ENCODE results near the gene HINT2. TPM values are rescaled to one million over a fixed set of nuclear protein-coding genes. Genes with fewer than 3 reads are reported as not detected.

The HINT2 gene
- total RNA-seq, 1 donor from 2014 or later, result 32.6 TPM

DNA sequence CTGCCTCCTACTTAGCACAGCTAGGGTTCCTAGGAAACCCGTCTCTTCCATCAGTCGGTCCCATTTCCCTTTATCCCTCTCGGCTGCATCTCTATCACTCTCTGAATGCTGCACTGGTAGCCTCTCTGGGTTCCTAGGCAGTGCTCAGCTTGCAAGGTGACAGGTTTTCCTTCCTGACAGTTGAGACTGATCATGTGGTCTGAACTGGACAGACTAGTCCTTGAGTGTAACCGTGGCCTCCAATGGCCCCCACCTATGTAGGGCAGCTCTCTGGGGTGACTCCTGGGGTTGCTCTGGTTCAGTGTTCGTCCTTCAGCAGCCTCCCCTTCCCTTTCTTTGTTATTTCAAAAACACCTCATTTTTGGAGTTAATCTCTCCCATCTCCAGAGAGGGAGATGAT, 18.0 kb upstream of the HINT2 start:
- peaks cover 48% of the 10 kb centered on the region for H3K4me1 ChIP-seq
- H3K4me3 ChIP-seq, result no peak overlapping the region
- intact Hi-C loops (cut with DNase I), result no loop called here
- no peak for ATAC-seq
- no peak for DNase-seq
- TF ChIP-seq, protein P1, sequence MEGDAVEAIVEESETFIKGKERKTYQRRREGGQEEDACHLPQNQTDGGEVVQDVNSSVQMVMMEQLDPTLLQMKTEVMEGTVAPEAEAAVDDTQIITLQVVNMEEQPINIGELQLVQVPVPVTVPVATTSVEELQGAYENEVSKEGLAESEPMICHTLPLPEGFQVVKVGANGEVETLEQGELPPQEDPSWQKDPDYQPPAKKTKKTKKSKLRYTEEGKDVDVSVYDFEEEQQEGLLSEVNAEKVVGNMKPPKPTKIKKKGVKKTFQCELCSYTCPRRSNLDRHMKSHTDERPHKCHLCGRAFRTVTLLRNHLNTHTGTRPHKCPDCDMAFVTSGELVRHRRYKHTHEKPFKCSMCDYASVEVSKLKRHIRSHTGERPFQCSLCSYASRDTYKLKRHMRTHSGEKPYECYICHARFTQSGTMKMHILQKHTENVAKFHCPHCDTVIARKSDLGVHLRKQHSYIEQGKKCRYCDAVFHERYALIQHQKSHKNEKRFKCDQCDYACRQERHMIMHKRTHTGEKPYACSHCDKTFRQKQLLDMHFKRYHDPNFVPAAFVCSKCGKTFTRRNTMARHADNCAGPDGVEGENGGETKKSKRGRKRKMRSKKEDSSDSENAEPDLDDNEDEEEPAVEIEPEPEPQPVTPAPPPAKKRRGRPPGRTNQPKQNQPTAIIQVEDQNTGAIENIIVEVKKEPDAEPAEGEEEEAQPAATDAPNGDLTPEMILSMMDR (IDR thresholded peaks at IDR 0.05), result no peak
- H3K27me3 ChIP-seq (ENCODE audit: low read depth), result no peaks in the 10 kb centered on the region
- H3K36me3 ChIP-seq, result no peaks in the 10 kb centered on the region
- H3K27ac ChIP-seq, result peak overlapping the region; percentile 65
- no peaks in the 10 kb centered on the region for H3K9me3 ChIP-seq

DNA sequence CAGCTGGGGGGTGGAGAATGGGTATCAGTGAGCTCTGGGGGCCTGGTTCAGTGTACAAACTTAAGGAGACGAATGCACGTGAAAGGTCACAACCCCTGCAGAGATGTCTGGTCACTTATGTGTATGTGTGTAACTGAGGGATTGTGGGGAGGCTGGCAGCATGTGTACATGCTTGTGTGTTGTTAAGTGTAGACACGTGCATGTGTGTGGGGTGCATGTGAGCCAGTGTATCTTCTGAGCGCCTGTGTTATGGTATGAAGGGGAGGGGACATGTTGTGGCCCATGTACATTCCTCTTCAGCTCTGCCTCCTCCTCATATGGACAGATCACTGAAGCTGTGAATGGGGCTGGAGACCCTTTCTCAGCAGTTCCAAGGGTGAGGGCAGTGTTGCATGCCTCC, 16.2 kb upstream of the HINT2 start:
- H3K9me3 ChIP-seq, result no peaks in the 10 kb centered on the region
- no peak overlapping the region for H3K27ac ChIP-seq
- H3K4me3 ChIP-seq, result no peak overlapping the region
- TF ChIP-seq, protein P1 (IDR thresholded peaks at IDR 0.05), result no peak
- intact Hi-C loops (cut with DNase I), result no loop called here
- ATAC-seq (no peak), DNase-seq (no peak)
- H3K36me3 ChIP-seq, result no peaks in the 10 kb centered on the region
- H3K4me1 ChIP-seq, result peaks cover 48% of the 10 kb centered on the region
- no peaks in the 10 kb centered on the region for H3K27me3 ChIP-seq (ENCODE audit: low read depth)

DNA sequence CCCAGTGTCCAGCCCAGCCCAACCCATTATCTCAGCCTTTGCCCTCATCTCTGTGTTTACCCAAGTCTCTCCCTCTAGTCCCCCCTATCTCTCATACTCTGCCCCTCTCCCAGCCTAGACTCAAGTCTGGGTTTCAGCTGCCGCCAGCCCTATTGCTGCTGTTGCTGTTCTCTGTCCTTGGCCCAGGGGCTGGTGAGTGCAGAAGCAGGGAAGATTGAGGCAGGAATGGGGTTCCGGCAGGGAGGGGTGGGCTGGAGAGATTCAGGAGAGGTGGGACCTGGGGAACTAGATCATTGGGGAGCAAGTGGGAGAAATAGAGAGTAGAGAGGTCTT, 14.9 kb upstream of the HINT2 start:
- DNase-seq (no peak), ATAC-seq (no peak)
- intact Hi-C loops (cut with DNase I), result no loop called here
- no peaks in the 10 kb centered on the region for H3K9me3 ChIP-seq
- peaks cover 40% of the 10 kb centered on the region for H3K4me1 ChIP-seq
- no peaks in the 10 kb centered on the region for H3K36me3 ChIP-seq
- peak overlapping the region; percentile 92 for H3K27ac ChIP-seq
- TF ChIP-seq, protein P1 (IDR thresholded peaks at IDR 0.05), result no peak
- peak overlapping the region; percentile 72 for H3K4me3 ChIP-seq
- no peaks in the 10 kb centered on the region for H3K27me3 ChIP-seq (ENCODE audit: low read depth)

DNA sequence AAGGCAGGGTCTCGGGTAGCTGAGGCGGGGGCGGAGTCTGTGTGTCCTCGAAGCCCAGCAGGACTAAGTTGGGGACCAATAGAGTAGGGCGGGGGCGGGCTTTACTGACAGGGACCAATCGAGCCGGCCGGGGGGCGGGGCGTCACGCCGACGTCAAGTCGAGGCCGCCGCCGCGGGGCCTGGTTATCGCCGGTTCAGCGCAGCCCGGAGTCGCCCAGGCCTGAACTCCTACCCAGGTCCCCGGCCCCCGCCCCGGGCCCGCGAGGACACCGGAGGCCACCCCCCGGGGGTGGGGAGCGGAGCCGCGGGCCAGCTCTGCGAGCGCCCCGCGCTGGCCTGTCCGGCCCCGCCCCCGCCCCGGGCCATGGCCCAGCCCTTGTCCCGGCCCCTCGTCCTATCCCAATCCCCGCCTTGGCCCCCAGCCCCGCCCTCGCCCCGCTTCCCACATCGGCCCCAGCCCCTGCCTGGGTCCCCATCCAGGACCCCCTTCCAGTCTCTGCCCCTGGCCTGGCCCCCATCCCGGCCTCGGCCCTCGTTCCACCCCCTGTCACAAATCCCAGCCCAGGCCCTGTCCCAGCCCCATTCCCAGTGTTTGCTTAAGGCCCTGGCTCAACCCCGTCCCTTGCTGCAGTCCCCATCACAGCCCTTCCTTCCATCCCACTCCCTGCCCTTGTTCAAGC, 14.4 kb upstream of the HINT2 start, which contains the start of gene TMEM8B:
Gene TMEM8B (plus strand): TSS at position 145 of the 680 bp plus-strand sequence. CDS start 220 bp downstream, at position 365.
- peak within 1 kb of the TSS; percentile 92 for H3K27ac ChIP-seq

DNA sequence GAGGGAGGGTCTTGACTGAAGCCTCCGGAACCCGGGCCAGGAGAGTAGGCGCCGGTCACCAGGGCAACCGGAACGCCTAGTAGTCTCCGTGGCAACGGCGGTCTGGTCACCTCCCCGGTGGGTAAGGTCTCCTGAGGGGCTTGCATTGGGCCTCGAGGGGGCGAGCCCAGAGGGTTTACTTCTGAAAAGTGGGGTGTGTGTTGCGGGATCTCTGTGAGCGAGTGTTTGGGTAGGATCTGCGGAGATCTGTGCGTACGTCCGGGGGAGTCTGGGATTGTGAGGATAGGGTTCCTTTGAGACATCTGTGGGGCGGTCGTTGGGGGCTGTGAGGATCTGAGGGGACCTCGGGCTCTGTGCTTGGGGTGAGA, 13.9 kb upstream of the HINT2 start, which contains the start of gene FAM221B:
Gene FAM221B (minus strand): TSS at position 17 of the 368 bp plus-strand sequence. CDS start 2,571 bp downstream, outside the sequence.
- H3K9me3 ChIP-seq, result no peaks in the 10 kb centered on the region
- H3K27ac ChIP-seq, result peak within 1 kb of the TSS; percentile 92
- ATAC-seq (peak in 1 of 2 donors; percentile 5), DNase-seq (peak; percentile 67)
- TF ChIP-seq, protein P1 (IDR thresholded peaks at IDR 0.05), result no peak
- H3K36me3 ChIP-seq, result no peaks in the 10 kb centered on the region
- no peaks in the 10 kb centered on the region for H3K27me3 ChIP-seq (ENCODE audit: low read depth)
- peaks cover 32% of the 10 kb centered on the region for H3K4me1 ChIP-seq
- intact Hi-C loops (cut with DNase I), result no loop called here
- H3K4me3 ChIP-seq, result peak within 1 kb of the TSS; percentile 72

More for the DNA sequence above, 14.4 kb upstream of the HINT2 start, which contains the start of gene TMEM8B:
- no peaks in the 10 kb centered on the region for H3K36me3 ChIP-seq
- TF ChIP-seq, protein P1 (IDR thresholded peaks at IDR 0.05), result no peak
- ATAC-seq (peak; percentile 92 to 95), DNase-seq (peak; percentile 99)
- H3K4me1 ChIP-seq, result peaks cover 35% of the 10 kb centered on the region
- H3K9me3 ChIP-seq, result no peaks in the 10 kb centered on the region
- H3K4me3 ChIP-seq, result peak within 1 kb of the TSS; percentile 72
- no peaks in the 10 kb centered on the region for H3K27me3 ChIP-seq (ENCODE audit: low read depth)
- intact Hi-C loops (cut with DNase I), result no loop called here
